Activated CD4-positive, alpha-beta T cell treated with anti-CD3 and anti-CD28 coated beads, Interleukin-2, amount 50 U/mL, for 1 hour (primary cell): ENCODE data around the gene KLHL25.

Source experiments
- DNase-seq: peaks from one replicate; pipeline ENCODE4 v3.0.0-alpha.2; 2020

The KLHL25 gene

GRCh38 chr15:85773249-85773648, 21.5 kb downstream of the KLHL25 start:
- no peak for DNase-seq

DNA sequence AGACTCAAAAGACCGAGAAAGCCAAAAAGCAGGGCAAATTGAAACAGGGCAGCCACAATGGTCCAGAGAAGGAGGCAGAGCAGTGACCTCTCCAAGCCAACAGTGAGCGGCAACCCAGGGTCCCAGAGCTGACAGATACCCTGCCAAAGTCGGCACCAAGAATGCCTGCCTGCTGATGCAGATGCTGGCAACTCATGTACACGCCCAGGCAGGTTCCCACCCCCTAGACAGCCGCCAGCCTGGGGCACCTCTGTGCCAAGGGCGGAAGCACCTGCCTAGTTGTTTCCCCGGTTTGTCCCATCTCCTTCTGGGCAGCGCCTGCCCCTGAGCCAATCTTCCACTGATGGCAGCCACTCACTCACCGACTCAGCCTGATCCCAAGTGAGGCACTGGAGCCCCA, 22.1 kb downstream of the KLHL25 start:
- DNase-seq = no peak

DNA sequence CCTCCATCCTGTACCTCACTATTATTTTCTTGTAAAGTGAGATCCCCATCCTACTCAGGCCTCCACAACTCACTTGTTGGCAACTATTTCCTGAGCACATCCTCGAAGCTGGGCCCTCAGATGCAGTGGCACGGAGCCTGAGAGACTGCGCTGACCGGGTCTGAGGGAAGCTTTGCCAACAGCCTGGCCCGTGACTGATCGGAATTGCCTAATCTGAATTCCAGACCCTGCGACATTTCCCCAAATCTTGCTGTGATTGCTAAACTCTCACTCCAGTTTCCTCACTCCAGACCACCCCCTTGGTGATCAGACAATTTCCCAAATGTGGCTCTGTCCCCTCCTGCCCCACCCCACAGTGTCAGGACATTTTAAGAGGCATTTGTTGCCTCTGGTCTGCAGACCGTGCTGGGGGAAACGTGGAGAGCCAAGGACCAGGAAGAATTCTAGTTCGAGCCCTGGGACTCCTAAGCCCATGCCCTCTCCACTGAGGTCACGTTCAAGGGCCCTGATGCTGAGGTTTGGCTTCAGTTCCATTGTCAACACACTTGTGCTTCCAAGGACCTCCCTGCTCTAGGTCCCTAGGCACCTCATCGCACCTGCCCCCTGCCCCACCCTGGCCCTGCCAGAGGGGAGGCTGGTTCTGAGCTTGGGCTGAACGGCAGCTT, 22.8 kb downstream of the KLHL25 start:
- no peak for DNase-seq

DNA sequence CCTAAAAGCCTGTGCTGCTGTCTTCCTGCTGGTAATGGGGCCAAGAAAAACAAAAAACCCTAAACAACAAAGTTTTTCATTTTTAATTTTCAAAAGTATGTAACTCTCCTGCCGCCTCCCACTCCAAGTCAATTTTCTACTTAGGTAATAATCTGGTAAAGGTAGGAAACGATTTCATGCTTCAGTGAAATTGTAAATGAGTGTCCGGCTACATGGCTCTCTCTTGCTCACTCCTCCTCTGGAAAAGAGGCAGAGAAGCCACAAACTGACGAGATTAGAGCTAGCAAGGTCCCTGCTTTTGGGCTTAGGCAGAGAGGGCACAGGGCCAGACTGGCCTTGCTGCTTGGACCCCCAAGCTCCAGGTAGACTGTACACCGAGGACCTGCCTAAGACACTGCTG, 23.5 kb downstream of the KLHL25 start:
- DNase-seq = no peak

- no peak for DNase-seq
These were observed 24.4 kb downstream of the KLHL25 start for GRCh38 chr15:85770096-85771041.

GRCh38 chr15:85769182-85769900, 25.4 kb downstream of the KLHL25 start:
- DNase-seq = no peak

DNA sequence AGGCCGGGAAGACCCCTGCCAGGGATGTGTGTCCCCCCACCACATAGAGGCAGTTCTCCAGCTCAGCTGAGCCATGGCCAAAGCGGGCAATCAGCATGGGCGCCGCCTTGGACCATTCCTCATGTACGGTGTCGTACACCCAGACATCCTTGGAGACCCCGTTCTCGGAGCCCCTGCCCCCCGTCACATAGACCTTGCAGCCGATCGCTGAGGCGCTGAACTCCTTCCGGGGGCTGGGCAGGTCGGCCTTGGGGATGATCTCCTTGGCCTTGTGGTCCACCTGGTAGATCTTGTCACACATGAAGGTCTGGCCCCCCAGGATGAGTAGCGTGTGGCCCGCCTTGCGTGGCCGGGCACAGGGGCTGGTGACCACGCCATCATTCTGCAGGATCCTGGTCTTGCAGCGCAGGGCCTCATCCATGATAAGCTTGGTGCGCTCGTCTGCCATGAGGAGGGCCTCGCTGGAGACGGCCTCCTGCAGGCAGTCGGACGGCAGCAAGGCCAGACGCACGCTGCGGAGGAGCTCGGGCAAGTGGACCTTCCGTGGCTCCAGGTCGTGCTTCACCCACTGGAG, 26.0 kb downstream of the KLHL25 start:
- DNase-seq = no peak

GRCh38 chr15:85767785-85768529, 26.8 kb downstream of the KLHL25 start:
- no peak for DNase-seq

- DNase-seq = no peak
These were observed 28.5 kb downstream of the KLHL25 start for GRCh38 chr15:85766001-85766831.

- no peak for DNase-seq
These were observed 30.0 kb downstream of the KLHL25 start for GRCh38 chr15:85764649-85765277.

DNA sequence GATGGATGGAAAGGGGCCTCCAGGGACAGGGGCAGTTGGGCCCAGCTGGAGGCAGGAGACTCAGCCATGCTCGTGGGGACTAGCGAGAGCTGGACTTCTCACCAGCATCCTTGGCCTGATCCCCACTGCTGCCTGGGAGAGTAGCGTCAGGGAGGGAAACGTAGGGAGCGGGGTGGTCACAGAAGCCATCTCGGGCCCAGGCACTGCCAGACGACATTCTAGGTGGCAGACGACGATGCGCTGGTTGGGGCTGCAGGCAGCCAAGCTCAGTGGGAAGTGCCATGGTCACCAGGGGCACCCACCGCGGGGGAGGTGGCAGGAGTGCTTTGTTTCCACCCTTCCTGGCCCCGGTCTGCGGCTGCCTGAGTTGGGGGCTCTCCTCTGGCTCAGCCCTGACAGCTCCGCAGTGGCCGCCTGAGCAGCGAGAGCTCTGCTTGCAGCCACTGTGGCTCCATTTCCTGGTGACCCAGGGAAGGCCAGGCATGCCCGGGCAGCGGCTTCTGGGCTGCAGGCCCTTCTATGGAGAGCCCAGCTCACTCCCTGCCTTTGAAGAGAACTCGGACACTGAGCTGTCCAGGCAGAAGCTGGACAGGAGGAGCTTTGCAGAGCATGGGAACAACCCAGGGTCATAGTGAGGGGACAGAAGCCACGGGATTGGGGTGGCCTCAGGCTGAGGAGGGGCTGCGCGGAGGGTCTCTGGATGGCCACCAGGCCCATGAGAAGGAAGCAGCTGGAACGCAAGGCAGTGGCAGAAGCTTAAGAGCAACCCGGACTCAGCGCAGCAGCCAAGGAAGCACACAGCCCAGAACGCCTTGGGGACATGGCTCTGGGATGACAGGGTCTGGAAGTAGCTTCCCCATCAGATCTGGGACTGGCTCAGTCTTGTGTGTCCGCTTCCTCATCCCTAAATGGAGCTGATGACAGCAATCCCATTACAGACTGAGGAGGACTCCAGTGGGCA, 30.8 kb downstream of the KLHL25 start:
- no peak for DNase-seq

DNA sequence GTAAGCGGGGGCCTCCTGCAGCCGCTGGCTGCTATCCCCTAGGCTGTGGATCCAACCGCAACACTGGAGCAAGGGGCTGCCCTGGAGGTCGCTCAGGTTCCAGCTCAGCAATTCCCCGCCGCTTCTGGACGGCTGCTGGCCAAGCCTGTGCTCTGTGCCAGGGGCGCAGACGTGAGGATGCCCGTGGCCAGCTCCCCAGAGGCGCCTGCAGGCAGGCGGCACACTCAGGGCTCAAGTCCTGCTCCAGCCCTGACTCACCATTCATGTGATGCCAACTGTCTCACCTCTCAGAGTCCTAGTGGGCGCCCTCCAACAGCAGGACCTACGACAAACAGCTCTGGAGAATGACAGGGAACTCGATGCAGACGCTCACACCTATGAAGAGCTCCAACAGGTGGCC, 31.6 kb downstream of the KLHL25 start:
- DNase-seq = no peak

DNA sequence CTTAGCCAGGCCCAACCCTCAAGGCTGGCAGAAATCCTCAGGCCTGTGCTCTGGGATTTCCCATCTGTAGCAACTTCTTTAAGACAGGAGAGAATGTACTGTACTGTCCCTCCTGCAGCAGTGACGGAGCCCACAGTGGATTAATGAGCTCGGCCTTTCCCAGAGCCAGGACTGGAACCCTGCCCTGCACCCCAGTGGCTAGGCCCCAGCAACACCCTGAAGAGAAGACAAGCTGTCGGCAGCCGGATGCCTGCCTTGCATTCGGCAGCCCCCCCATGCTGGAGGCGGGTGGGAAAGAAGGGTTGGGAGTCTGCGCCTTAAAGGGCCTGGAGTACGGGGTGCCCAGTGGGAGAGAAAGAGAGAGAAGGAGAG, 32.0 kb downstream of the KLHL25 start:
- DNase-seq = no peak

DNA sequence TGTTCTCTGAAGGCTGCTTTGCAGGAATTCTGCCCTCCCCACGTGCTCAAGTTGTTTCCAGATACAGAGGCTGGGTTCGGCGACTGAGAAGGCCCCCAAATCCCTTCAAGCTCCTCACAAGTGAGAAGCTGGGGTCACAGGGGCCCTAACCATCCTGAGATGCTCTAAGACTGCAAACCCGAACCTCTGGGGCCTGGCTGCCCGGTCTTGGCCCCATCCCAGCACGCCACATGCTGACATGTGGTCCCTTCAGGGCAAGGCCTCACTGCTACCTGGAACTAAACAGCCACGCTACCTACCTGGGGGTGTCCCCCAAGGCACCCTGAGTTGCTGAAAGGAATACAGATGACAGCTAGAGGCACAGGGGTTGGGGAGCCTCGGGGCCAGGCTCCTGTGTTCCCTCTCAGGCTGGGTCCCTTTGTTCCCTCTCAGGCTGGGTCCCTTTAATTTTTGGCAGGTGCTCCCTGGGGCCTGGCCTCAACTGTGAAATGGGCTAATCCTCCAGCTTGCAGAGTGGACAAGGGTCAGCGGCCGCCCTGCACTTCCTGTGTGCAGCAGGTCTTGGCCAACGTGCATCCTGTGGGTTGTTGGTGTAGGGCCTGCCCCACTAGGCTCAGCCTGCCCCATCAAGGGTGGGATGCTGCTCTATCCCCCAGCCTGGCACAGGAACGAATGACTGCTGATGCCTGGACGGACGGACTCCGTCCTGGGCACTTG, 32.5 kb downstream of the KLHL25 start:
- DNase-seq = no peak

DNA sequence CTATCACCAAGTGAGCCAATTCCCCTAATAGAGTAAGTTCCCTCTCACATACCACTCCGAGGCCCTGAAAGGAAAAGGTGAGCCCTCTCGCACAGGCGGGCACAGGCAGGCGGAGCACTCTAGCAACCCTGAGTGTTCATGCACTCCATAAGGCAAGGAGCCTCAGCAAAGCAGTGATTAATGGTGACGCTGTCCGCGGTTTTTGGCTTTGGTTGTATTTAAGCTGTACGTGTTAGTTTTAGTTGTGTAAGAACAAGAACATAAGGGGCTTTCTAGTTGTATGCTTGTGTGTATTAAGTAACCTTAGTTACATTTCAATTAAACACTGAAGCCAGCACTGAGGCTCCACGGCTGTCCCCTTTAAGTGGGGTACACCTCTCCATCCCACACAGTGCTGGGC, 33.1 kb downstream of the KLHL25 start:
- DNase-seq = no peak

GRCh38 chr15:85760531-85761371, 34.0 kb downstream of the KLHL25 start:
- no peak for DNase-seq

GRCh38 chr15:85760049-85760448, 34.7 kb downstream of the KLHL25 start:
- no peak for DNase-seq

DNA sequence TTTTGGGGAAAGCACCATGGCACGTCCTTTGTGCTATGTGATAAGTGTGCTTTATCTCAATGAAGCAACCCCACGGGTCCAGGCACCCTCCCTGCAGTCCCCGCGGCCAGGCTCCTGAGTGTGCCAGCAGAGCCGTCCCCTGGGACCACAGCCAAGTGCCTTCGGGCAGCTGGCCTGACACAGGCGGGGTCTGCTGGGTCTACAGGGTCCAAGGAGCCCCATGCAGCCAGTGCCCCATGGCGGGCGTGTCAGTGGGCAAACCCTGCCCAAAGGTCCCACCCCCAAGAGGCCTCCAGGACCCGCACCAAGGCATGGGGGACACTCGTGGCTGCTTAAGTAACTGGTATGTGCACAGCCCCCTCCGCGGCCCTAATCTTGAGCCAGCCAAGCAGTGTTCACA, 35.3 kb downstream of the KLHL25 start:
- no peak for DNase-seq
